ENCODE results near the gene ADAM8.

ADAM8 gene

GRCh38 chr10:133259602-133259989 is 17.1 kb downstream of the ADAM8 start:
- no peaks in the 10 kb centered on the region for H3K36me3 Mint-ChIP-seq (ENCODE audit: low read depth)
- H3K27ac Mint-ChIP-seq, result no peak overlapping the region
- peaks cover 43% of the 10 kb centered on the region for H3K4me1 Mint-ChIP-seq
- H3K4me3 Mint-ChIP-seq, result peak overlapping the region; percentile 73
- no peak for DNase-seq
- no peaks in the 10 kb centered on the region for H3K9me3 Mint-ChIP-seq
- H3K27me3 Mint-ChIP-seq (ENCODE audit: low read depth, poor library complexity), result peaks cover 12% of the 10 kb centered on the region
- TF ChIP-seq, protein P1, sequence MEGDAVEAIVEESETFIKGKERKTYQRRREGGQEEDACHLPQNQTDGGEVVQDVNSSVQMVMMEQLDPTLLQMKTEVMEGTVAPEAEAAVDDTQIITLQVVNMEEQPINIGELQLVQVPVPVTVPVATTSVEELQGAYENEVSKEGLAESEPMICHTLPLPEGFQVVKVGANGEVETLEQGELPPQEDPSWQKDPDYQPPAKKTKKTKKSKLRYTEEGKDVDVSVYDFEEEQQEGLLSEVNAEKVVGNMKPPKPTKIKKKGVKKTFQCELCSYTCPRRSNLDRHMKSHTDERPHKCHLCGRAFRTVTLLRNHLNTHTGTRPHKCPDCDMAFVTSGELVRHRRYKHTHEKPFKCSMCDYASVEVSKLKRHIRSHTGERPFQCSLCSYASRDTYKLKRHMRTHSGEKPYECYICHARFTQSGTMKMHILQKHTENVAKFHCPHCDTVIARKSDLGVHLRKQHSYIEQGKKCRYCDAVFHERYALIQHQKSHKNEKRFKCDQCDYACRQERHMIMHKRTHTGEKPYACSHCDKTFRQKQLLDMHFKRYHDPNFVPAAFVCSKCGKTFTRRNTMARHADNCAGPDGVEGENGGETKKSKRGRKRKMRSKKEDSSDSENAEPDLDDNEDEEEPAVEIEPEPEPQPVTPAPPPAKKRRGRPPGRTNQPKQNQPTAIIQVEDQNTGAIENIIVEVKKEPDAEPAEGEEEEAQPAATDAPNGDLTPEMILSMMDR (IDR thresholded peaks at IDR 0.05), result no peak

GRCh38 chr10:133258818-133259601 is 17.7 kb downstream of the ADAM8 start:
- TF ChIP-seq, protein P1 (IDR thresholded peaks at IDR 0.05), result no peak
- H3K36me3 Mint-ChIP-seq (ENCODE audit: low read depth), result no peaks in the 10 kb centered on the region
- peaks cover 12% of the 10 kb centered on the region for H3K27me3 Mint-ChIP-seq (ENCODE audit: low read depth, poor library complexity)
- H3K9me3 Mint-ChIP-seq, result no peaks in the 10 kb centered on the region
- peak overlapping the region; percentile 22 for H3K4me3 Mint-ChIP-seq
- peaks cover 48% of the 10 kb centered on the region for H3K4me1 Mint-ChIP-seq
- no peak for DNase-seq
- no peak overlapping the region for H3K27ac Mint-ChIP-seq

DNA sequence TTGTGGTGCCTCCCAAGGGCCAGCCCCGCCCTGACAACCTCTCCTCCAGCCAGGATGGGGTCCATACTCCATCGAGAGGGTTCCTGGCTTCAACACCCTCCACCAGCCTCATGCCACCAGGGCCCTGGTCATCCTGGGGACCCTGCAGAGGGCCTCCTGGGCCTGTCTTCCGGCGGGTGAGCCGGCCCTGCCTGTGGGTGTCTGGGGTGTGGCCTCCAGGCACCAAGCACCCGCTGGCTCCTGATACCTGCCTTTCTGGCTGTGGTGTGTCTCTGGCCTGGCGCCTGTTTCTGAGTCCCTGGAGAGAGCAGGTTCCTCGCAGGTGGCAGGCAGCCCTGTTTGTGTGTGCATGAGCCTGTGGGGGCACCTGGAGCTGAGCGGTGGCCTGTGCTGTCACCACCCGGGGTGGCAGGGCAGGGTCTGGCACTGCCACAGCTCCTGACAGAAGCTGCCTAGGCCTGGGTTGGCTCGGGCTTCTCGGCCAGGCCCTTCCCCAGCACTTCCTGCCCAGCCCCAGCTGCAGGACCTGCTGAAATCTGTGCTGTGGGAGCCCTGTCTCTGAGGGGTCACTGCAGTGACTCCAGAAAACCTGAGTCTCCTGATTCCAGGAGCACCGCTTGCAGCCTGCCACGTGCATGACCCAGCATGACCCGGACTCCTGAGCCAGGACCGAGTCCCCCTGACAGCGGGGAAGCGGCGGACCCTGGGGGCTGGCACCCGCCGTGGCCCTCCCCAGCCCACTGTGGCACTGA is 18.4 kb downstream of the ADAM8 start:
- Mint-ChIP-seq H3K27ac (no peak overlapping the region), H3K9me3 (no peaks in the 10 kb centered on the region), H3K36me3 (ENCODE audit: low read depth) (no peaks in the 10 kb centered on the region), H3K4me3 (no peak overlapping the region), H3K4me1 (peaks cover 53% of the 10 kb centered on the region), H3K27me3 (ENCODE audit: low read depth, poor library complexity) (peaks cover 17% of the 10 kb centered on the region)
- DNase-seq, result no peak
- TF ChIP-seq, protein P1 (IDR thresholded peaks at IDR 0.05), result no peak

DNA sequence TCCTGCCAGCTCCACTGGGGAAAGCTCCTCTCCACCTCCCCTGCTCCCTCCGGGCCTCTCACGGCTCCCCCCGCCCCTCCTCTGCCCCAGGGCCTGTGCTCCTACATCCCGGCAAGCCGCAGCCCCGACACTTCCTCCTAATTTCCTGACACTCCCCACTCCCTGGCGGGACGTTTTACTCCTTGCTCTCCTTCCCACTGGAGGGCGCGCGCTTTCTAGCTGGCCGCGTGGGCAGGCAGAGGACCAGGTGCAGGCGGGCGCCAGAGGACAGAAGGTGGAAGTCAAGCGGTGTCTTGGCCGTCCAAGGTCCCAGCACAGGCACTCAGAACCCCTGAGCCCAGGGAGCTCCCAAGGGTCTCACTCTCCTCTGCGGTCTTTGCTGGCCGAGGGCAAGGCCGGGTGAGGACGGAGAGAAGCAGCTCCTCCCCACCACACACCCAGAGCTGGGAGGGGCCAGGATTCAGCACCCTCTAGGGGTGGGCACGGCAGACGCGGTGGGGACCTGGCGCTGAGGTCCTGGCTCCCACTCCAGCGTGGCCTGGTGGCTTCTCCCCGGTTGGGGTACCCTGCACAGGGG is 19.1 kb downstream of the ADAM8 start:
- no peak overlapping the region for H3K4me3 Mint-ChIP-seq

GRCh38 chr10:133255323-133255722 is 21.3 kb downstream of the ADAM8 start:
- no peak overlapping the region for H3K27ac Mint-ChIP-seq
- peaks cover 18% of the 10 kb centered on the region for H3K27me3 Mint-ChIP-seq (ENCODE audit: low read depth, poor library complexity)
- no peak overlapping the region for H3K4me3 Mint-ChIP-seq
- no peaks in the 10 kb centered on the region for H3K9me3 Mint-ChIP-seq
- peaks cover 41% of the 10 kb centered on the region for H3K4me1 Mint-ChIP-seq
- no peaks in the 10 kb centered on the region for H3K36me3 Mint-ChIP-seq (ENCODE audit: low read depth)
- TF ChIP-seq, protein P1 (IDR thresholded peaks at IDR 0.05), result no peak
- no peak for DNase-seq

More for the DNA sequence above, 19.1 kb downstream of the ADAM8 start:
- TF ChIP-seq, protein P1 (IDR thresholded peaks at IDR 0.05), result peak; percentile 18
- Mint-ChIP-seq H3K27me3 (ENCODE audit: low read depth, poor library complexity) (peaks cover 18% of the 10 kb centered on the region), H3K27ac (no peak overlapping the region), H3K36me3 (ENCODE audit: low read depth) (no peaks in the 10 kb centered on the region), H3K4me1 (peaks cover 46% of the 10 kb centered on the region), H3K9me3 (no peaks in the 10 kb centered on the region)
- peak; percentile 57 for DNase-seq
